Measurements from ENCODE around the gene PCNX4. TPM values are rescaled to one million over a fixed set of nuclear protein-coding genes. Genes with fewer than 3 reads are reported as not detected.

Gene PCNX4
- total RNA-seq, 2 donors from 2014 or later: 29.7 to 29.9 TPM

- Mint-ChIP-seq H3K36me3 (ENCODE audit: low read depth) (no peaks in the 10 kb centered on the region), H3K4me3 (no peak overlapping the region), H3K27me3 (no peaks in the 10 kb centered on the region), H3K4me1 (no peaks in the 10 kb centered on the region), H3K27ac (no peak overlapping the region), H3K9me3 (no peaks in the 10 kb centered on the region)
- no peak for ATAC-seq (replicated peaks)
These were observed 124.0 kb downstream of the PCNX4 start for GRCh38 chr14:60215520-60216420.

- Mint-ChIP-seq H3K4me1 (no peaks in the 10 kb centered on the region), H3K27ac (no peak overlapping the region), H3K27me3 (no peaks in the 10 kb centered on the region), H3K9me3 (no peaks in the 10 kb centered on the region), H3K4me3 (no peak overlapping the region), H3K36me3 (ENCODE audit: low read depth) (no peaks in the 10 kb centered on the region)
- ATAC-seq (replicated peaks): no peak
These were observed 126.0 kb downstream of the PCNX4 start for GRCh38 chr14:60217713-60218112.

Other genes with a start within 250 kb of the PCNX4 start
- not detected for gene RTN1, start 221.1 kb upstream of the PCNX4 start, total RNA-seq
- gene LRRC9, start 171.8 kb upstream of the PCNX4 start, total RNA-seq: not detected
- gene DHRS7, start 73.5 kb downstream of the PCNX4 start, total RNA-seq: 10 to 100 TPM; 47.6 to 60.6 TPM
- gene PPM1A, start 157.3 kb downstream of the PCNX4 start, total RNA-seq: 10 to 100 TPM; 39.1 to 44.4 TPM

All from activated T-helper 17 cell treated with anti-CD3 and anti-CD28 coated beads, Interleukin-2, amount 50 U/mL, for 72 hours (primary cell).